Peyer's patch (tissue), 4 donors: ENCODE results near the gene BAZ1B. TPM values are rescaled to one million over a fixed set of nuclear protein-coding genes. Genes with fewer than 3 reads are reported as not detected.
A peak's percentile ranks its signal among the peaks of the same experiment; 100 is the strongest.

Experiments
- DNase-seq, 3 donors: peaks; one replicate each; pipeline ENCODE4 v3.0.0-alpha.2; 2017 to 2019
- H3K27ac ChIP-seq, 4 donors: fragments of 200-600 bp; sonication (generic); one replicate each; pipeline ENCODE4 v1.5.1; 2016 to 2019
- H3K27me3 ChIP-seq, 2 donors: fragments of 200-600 bp; sonication (generic); one replicate each; pipeline ENCODE4 v1.5.1; 2019
- H3K36me3 ChIP-seq, 3 donors: fragments of 200-600 bp; sonication (generic); one replicate each; pipeline ENCODE4 v1.5.1; 2016 to 2019
- H3K4me1 ChIP-seq, 4 donors: fragments of 200-600 bp; sonication (generic); one replicate each; pipeline ENCODE4 v1.5.1; 2016 to 2019
- H3K4me3 ChIP-seq, 4 donors: fragments of 200-600 bp; sonication (generic); 1 replicate in 3 of 4; 2 replicates in 1 of 4; pipeline ENCODE4 v1.5.1; 2016 to 2019; ENCODE audit warnings: mild to moderate bottlenecking in 1 of 4
- H3K9me3 ChIP-seq, 4 donors: fragments of 200-600 bp; sonication (generic); one replicate each; pipeline ENCODE4 v1.5.1; 2016 to 2019; ENCODE audit warnings: mild to moderate bottlenecking in 1 of 4
- POLR2A ChIP-seq, 2 donors: fragments of 450-650 bp; IDR thresholded peaks; one replicate each; pipeline ENCODE4 v1.5.1; 2017; ENCODE audit warnings: antibody characterized with exemption in 2 of 2, mild to moderate bottlenecking in 2 of 2, moderate library complexity in 2 of 2
- total RNA-seq, 4 donors: library from RNA; depleted of rRNA; stranded (reverse); fragments of >200 nt; gene quantifications; one replicate each; pipeline ENCODE4 v1.1.0, GENCODE V29; 2016
- TF ChIP-seq, protein P1 (sequence below), 6 experiments: fragments of 450-650 bp in 4 of 6; fragments of 200-600 bp in 2 of 6; sonication (generic) in 1 of 6; IDR thresholded peaks; one replicate each; pipeline ENCODE4 v1.5.1; 2017 to 2019; ENCODE audit warnings: antibody characterized with exemption in 6 of 6, mild to moderate bottlenecking in 3 of 6, moderate library complexity in 1 of 6

The BAZ1B gene
- total RNA-seq, 4 donors from 2014 or later: 38.6 to 162 (median 52.6) TPM

GRCh38 chr7:73518470-73518869, 3.6 kb downstream of the BAZ1B start:
- DNase-seq: peak in 1 of 3 donors; percentile 3
- Histone ChIP-seq H3K27ac (no peak overlapping the region), H3K4me1 (peaks cover 0 to 28% (median 9%) of the 10 kb centered on the region in 4 donors)

DNA sequence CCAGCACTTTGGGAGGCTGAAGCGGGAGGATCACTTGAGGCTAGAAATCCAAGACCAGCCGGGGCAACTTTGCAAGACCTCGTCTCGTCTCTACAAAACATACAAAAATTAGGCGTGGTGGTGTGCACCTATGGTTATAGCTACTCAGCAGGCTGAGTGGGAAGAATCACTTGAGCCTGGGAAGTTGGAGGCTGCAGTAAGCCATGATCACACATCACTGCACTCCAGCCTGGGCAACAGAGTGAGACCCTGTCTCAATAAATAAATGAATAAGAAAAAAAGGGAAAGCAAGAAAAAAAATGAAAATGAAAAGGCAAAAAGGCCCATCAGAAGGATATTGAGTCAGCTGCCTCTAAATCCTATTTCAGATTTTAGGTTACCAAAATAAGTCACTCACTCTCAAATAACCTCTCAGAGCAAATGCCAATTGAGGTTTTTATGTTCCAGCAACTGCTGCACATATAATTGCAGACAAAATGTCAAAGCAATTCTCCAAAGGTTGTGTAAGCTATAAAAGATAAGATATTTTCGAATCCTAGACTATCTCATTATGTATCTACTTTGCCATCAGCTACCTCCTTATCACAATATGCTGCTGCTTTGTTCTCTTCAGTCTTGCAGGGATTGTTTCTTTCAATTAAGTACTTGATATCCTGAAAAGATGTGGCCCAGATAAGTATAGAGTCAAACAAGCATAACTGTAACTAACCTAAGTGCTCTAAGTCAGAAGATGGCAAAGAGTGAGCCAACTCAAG, 4.7 kb downstream of the BAZ1B start:
- no peaks in the 10 kb centered on the region for H3K9me3 ChIP-seq
- peaks cover 0 to 28% (median 9%) of the 10 kb centered on the region in 4 donors for H3K4me1 ChIP-seq
- no peak overlapping the region for H3K4me3 ChIP-seq
- H3K27ac ChIP-seq: no peak overlapping the region
- H3K36me3 ChIP-seq: peaks cover 0 to 39% (median 0%) of the 10 kb centered on the region in 3 donors
- peak in 1 of 3 donors; percentile 18 for DNase-seq
- TF ChIP-seq, protein P1, sequence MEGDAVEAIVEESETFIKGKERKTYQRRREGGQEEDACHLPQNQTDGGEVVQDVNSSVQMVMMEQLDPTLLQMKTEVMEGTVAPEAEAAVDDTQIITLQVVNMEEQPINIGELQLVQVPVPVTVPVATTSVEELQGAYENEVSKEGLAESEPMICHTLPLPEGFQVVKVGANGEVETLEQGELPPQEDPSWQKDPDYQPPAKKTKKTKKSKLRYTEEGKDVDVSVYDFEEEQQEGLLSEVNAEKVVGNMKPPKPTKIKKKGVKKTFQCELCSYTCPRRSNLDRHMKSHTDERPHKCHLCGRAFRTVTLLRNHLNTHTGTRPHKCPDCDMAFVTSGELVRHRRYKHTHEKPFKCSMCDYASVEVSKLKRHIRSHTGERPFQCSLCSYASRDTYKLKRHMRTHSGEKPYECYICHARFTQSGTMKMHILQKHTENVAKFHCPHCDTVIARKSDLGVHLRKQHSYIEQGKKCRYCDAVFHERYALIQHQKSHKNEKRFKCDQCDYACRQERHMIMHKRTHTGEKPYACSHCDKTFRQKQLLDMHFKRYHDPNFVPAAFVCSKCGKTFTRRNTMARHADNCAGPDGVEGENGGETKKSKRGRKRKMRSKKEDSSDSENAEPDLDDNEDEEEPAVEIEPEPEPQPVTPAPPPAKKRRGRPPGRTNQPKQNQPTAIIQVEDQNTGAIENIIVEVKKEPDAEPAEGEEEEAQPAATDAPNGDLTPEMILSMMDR (IDR thresholded peaks at IDR 0.05): no peak
- TF ChIP-seq POLR2A (IDR thresholded peaks at IDR 0.05): no peak
- H3K27me3 ChIP-seq: no peaks in the 10 kb centered on the region

More at GRCh38 chr7:73518470-73518869, 3.6 kb downstream of the BAZ1B start:
- no peaks in the 10 kb centered on the region for H3K9me3 ChIP-seq
- no peak for TF ChIP-seq POLR2A (IDR thresholded peaks at IDR 0.05)
- TF ChIP-seq, protein P1 (IDR thresholded peaks at IDR 0.05): no peak
- H3K4me3 ChIP-seq: no peak overlapping the region
- H3K36me3 ChIP-seq: peaks cover 0 to 31% (median 0%) of the 10 kb centered on the region in 3 donors
- no peaks in the 10 kb centered on the region for H3K27me3 ChIP-seq

DNA sequence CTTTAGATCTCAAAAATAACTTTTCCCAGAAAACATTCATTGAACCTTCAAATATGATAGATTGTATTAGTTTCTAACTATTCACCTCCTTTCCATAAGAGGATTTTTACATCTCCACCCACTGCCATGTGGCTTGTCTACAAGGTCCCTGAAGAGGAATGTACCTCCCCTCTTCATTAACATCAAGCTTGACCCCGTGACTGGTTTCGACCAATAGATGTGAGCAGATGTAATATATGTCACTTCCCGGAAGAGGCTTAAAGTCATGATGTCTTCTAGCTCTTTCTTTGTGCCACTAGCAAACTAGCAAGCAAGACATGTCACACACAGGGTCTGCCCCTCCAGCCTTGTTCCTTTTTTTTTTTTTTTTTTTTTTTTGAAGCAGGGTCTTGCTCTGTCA, 6.9 kb downstream of the BAZ1B start:
- peaks cover 0 to 50% (median 0%) of the 10 kb centered on the region in 3 donors for H3K36me3 ChIP-seq
- H3K27me3 ChIP-seq: no peaks in the 10 kb centered on the region
- no peak for TF ChIP-seq POLR2A (IDR thresholded peaks at IDR 0.05)
- TF ChIP-seq, protein P1 (IDR thresholded peaks at IDR 0.05): no peak
- H3K27ac ChIP-seq: no peak overlapping the region
- H3K4me3 ChIP-seq: no peak overlapping the region
- DNase-seq: no peak
- no peaks in the 10 kb centered on the region for H3K9me3 ChIP-seq
- H3K4me1 ChIP-seq: peaks cover 0 to 19% (median 8%) of the 10 kb centered on the region in 4 donors

DNA sequence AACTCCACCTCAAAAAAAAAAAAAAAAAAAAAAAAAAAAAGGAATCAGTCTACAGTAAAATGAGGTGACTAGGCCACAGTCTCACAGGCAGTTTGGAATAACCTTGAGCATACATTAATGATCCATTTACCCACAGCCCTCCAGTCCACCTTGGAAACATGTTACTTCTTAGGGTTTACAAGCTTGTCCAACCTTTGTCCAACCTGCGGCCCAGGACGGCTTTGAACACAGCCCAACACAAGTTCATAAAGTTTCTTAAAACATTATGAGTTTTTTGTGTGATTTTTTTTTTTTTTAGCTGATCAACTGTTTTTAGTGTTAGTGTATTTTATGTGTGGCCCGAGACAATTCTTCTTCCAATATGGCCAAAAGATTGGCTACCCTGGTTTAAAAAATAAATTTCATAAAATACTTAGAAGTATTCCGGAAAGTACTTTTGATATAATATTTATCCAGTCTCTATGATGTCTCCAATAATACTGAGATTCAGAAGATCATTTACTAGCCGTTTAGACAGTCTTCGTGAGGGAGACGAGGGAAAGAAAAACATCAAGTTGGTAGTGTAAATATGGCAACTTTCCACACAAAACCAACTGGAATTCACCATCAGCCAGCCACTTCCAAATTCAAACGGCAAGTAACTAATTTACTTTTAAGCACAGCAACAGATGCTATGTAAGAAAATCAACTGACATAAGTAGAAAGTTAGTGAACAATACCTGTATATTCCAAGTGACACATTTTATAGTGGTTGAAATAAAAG, 9.9 kb downstream of the BAZ1B start:
- no peak for DNase-seq
- no peaks in the 10 kb centered on the region for H3K9me3 ChIP-seq
- no peak overlapping the region for H3K4me3 ChIP-seq
- TF ChIP-seq, protein P1 (IDR thresholded peaks at IDR 0.05): no peak
- no peak for TF ChIP-seq POLR2A (IDR thresholded peaks at IDR 0.05)
- H3K27me3 ChIP-seq: no peaks in the 10 kb centered on the region
- peaks cover 0 to 79% (median 2%) of the 10 kb centered on the region in 3 donors for H3K36me3 ChIP-seq
- H3K4me1 ChIP-seq: no peaks in the 10 kb centered on the region
- H3K27ac ChIP-seq: no peak overlapping the region

DNA sequence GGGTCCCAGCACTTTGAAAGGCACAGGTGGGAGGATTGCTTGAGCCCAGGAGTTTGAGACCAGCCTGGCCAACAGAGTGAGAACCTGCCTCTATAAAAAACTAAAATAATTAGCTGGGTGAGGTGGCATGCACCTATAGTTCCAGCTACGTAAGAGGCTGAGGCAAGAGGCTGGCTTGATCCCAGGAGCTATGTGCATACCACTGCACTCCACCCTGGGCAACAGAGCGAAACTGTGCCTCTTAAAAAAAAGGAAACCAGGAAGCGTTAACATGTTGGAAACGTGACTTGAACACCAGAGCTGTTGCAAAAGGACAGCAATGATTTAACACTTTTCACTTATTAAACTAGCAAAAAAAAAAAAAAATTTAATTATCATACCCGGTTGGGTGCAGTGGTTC, 12.6 kb downstream of the BAZ1B start:
- Histone ChIP-seq H3K4me1 (no peaks in the 10 kb centered on the region), H3K27me3 (no peaks in the 10 kb centered on the region), H3K9me3 (no peaks in the 10 kb centered on the region), H3K4me3 (no peak overlapping the region), H3K27ac (no peak overlapping the region), H3K36me3 (peaks cover 0 to 85% (median 2%) of the 10 kb centered on the region in 3 donors)
- DNase-seq: no peak
- TF ChIP-seq, protein P1 (IDR thresholded peaks at IDR 0.05): no peak
- no peak for TF ChIP-seq POLR2A (IDR thresholded peaks at IDR 0.05)
